ENCODE measurements around the gene CNIH1. TPM values are rescaled to one million over a fixed set of nuclear protein-coding genes. Genes with fewer than 3 reads are reported as not detected.

CNIH1 gene
- total and polyA plus RNA-seq, 2 of the 13 experiments (the other 11 are each of a cell fraction or from before 2014, with no cell fraction given), result 166 to 421 TPM

DNA sequence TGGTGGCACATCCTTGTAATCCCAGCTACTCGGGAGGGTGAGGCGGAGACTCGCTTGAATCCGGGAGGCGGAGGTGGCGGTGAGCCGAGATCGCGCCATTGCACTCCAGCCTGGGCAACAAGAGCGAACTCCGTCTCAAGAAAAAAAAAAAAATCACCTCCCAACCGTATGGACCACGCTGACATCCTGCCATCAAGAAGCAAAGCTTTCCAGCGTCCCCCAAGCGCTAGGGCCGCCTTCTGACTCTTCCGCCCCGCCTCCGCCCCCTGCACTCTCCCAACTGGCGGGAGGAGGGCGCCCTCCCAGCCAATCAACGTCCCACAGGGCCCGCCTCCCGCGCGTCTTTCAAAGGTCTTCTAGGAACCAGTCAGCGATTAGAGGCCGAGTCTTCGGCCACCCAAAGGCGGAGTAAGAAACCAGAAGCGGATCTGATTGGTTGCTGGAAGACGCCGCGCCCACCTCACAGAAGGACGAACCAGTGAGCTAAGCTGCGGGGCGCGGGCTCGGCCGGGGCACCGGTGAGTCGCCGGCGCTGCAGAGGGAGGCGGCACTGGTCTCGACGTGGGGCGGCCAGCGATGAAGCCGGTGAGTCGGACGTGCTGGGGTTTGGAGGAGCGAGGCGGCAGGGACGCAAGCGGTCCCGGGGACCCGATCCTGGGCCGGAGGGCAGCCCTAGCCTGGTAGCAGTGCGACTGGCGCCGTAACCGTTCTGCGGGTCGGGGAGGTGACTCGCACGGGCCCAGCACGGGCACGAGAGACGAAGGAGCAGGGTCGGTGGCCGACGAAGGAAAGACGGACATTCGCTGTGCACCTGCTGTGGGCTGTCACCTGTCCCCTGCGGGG is 44.5 kb downstream of the CNIH1 start, which contains the start of gene CDKN3 (continued):
- TF ChIP-seq, protein P1, sequence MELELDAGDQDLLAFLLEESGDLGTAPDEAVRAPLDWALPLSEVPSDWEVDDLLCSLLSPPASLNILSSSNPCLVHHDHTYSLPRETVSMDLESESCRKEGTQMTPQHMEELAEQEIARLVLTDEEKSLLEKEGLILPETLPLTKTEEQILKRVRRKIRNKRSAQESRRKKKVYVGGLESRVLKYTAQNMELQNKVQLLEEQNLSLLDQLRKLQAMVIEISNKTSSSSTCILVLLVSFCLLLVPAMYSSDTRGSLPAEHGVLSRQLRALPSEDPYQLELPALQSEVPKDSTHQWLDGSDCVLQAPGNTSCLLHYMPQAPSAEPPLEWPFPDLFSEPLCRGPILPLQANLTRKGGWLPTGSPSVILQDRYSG (CRISPR knock-in tag; IDR thresholded peaks at IDR 0.05), result peak; percentile 32; the same call in 1 of the 2 replicates
- TF ChIP-seq SP5 (CRISPR knock-in tag; IDR thresholded peaks at IDR 0.05; ENCODE audit: borderline replicate concordance, low read depth) (peak; percentile 72; the same call in 1 of the 2 replicates), ATF3 (CRISPR knock-in tag; IDR thresholded peaks at IDR 0.05) (0 out of 2 replicates have a peak, but pooled peaks have one; percentile 16), TGIF2 (CRISPR knock-in tag; IDR thresholded peaks at IDR 0.05) (peak; percentile 87), BORCS8-MEF2B (CRISPR knock-in tag; IDR thresholded peaks at IDR 0.05) (peak; percentile 90), HIC2 (CRISPR knock-in tag; IDR thresholded peaks at IDR 0.05; ENCODE audit: low read depth) (peak; percentile 60; the same call in 1 of the 2 replicates), KAT7 (CRISPR knock-in tag; IDR thresholded peaks at IDR 0.05; ENCODE audit: borderline replicate concordance) (peak; percentile 53), CTCF (CRISPR knock-in tag; IDR thresholded peaks at IDR 0.05) (peak; percentile 74), ARID4A (CRISPR knock-in tag; IDR thresholded peaks at IDR 0.05; ENCODE audit: borderline replicate concordance) (peak; percentile 95)
- TF ChIP-seq, protein P2, sequence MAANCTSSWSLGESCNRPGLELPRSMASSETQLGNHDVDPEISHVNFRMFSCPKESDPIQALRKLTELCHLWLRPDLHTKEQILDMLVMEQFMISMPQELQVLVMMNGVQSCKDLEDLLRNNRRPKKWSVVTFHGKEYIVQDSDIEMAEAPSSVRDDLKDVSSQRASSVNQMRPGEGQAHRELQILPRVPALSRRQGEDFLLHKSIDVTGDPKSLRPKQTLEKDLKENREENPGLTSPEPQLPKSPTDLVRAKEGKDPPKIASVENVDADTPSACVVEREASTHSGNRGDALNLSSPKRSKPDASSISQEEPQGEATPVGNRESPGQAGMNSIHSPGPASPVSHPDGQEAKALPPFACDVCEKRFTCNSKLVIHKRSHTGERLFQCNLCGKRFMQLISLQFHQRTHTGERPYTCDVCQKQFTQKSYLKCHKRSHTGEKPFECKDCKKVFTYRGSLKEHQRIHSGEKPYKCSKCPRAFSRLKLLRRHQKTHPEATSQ (CRISPR knock-in tag; IDR thresholded peaks at IDR 0.05; ENCODE audit: borderline replicate concordance), result peak; percentile 51; the same call in 1 of the 2 replicates
- TF ChIP-seq, protein P3, sequence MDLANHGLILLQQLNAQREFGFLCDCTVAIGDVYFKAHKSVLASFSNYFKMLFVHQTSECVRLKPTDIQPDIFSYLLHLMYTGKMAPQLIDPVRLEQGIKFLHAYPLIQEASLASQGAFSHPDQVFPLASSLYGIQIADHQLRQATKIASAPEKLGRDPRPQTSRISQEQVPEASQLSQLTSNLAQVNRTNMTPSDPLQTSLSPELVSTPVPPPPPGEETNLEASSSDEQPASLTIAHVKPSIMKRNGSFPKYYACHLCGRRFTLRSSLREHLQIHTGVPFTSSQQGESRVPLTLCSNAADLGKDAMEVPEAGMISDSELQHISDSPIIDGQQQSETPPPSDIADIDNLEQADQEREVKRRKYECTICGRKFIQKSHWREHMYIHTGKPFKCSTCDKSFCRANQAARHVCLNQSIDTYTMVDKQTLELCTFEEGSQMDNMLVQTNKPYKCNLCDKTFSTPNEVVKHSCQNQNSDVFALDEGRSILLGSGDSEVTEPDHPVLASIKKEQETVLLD (CRISPR knock-in tag; IDR thresholded peaks at IDR 0.05; ENCODE audit: low read depth), result 0 out of 2 replicates have a peak, but pooled peaks have one; percentile 45

Data from HepG2 (cell line).